ENCODE data around the gene TENM3. TPM values are rescaled to one million over a fixed set of nuclear protein-coding genes. Genes with fewer than 3 reads are reported as not detected.

Gene TENM3
- total RNA-seq, 2 experiments from 2014 or later: not detected

- Histone ChIP-seq H3K9me3 (ENCODE audit: control insufficient read depth in 1 of 2, insufficient read depth in 1 of 2, low read length in 2 of 2) (no peaks in the 10 kb centered on the region), H3K27me3 (ENCODE audit: control insufficient read depth in 1 of 2, insufficient read depth in 2 of 2, low read length in 2 of 2) (peaks cover 0 to 3% of the 10 kb centered on the region in 2 experiments), H3K4me3 (ENCODE audit: low read length) (no peak overlapping the region), H3K36me3 (ENCODE audit: insufficient read depth, low read length) (no peaks in the 10 kb centered on the region), H3K4me1 (ENCODE audit: insufficient read depth, low read length) (no peaks in the 10 kb centered on the region), H3K27ac (ENCODE audit: low read depth in 1 of 2, low read length in 2 of 2) (no peak overlapping the region)
- ATAC-seq (ENCODE audit: poor library complexity) (no peak), DNase-seq (no peak)
- H3K27me3 Mint-ChIP-seq: peaks cover 4% of the 10 kb centered on the region
- no peaks in the 10 kb centered on the region for H3K4me1 Mint-ChIP-seq (ENCODE audit: low read depth)
- ChIA-PET CTCF (no interaction called here), POLR2A (no interaction called here)
- TF ChIP-seq CTCF (IDR thresholded peaks at IDR 0.05): no peak
- H3K4me3 Mint-ChIP-seq: no peak overlapping the region
- no peaks in the 10 kb centered on the region for H3K9me3 Mint-ChIP-seq
- intact Hi-C loops (cut with DNase I, micrococcal nuclease): no loop called here
- H3K27ac Mint-ChIP-seq: no peak overlapping the region
- no peaks in the 10 kb centered on the region for H3K36me3 Mint-ChIP-seq (ENCODE audit: low read depth)
Observed at GRCh38 chr4:182715548-182715947, 472.3 kb downstream of the TENM3 start.

GRCh38 chr4:182716192-182716591 is 473.0 kb downstream of the TENM3 start:
- no peak overlapping the region for H3K27ac ChIP-seq (ENCODE audit: low read depth in 1 of 2, low read length in 2 of 2)
- no peaks in the 10 kb centered on the region for H3K9me3 Mint-ChIP-seq
- intact Hi-C loops (cut with DNase I, micrococcal nuclease): no loop called here

GRCh38 chr4:182717788-182718583 is 474.8 kb downstream of the TENM3 start:
- Mint-ChIP-seq H3K4me3 (no peak overlapping the region), H3K36me3 (ENCODE audit: low read depth) (no peaks in the 10 kb centered on the region), H3K9me3 (no peaks in the 10 kb centered on the region), H3K27me3 (peaks cover 3% of the 10 kb centered on the region), H3K4me1 (ENCODE audit: low read depth) (no peaks in the 10 kb centered on the region), H3K27ac (no peak overlapping the region)
- H3K27ac ChIP-seq (ENCODE audit: low read depth in 1 of 2, low read length in 2 of 2): no peak overlapping the region
- CTCF ChIA-PET: no interaction called here
- H3K9me3 ChIP-seq (ENCODE audit: control insufficient read depth in 1 of 2, insufficient read depth in 1 of 2, low read length in 2 of 2): no peaks in the 10 kb centered on the region
- ATAC-seq (ENCODE audit: poor library complexity): no peak
- no peak for DNase-seq
- peaks cover 0 to 3% of the 10 kb centered on the region in 2 experiments for H3K27me3 ChIP-seq (ENCODE audit: control insufficient read depth in 1 of 2, insufficient read depth in 2 of 2, low read length in 2 of 2)
- POLR2A ChIA-PET: no interaction called here
- no peak overlapping the region for H3K4me3 ChIP-seq (ENCODE audit: low read length)
- no peaks in the 10 kb centered on the region for H3K4me1 ChIP-seq (ENCODE audit: insufficient read depth, low read length)
- no peaks in the 10 kb centered on the region for H3K36me3 ChIP-seq (ENCODE audit: insufficient read depth, low read length)
- intact Hi-C loops (cut with DNase I, micrococcal nuclease): no loop called here
- no peak for TF ChIP-seq CTCF (IDR thresholded peaks at IDR 0.05)

More at GRCh38 chr4:182716192-182716591, 473.0 kb downstream of the TENM3 start:
- DNase-seq (no peak), ATAC-seq (ENCODE audit: poor library complexity) (no peak)
- no peak for TF ChIP-seq CTCF (IDR thresholded peaks at IDR 0.05)
- H3K36me3 Mint-ChIP-seq (ENCODE audit: low read depth): no peaks in the 10 kb centered on the region
- Histone ChIP-seq H3K36me3 (ENCODE audit: insufficient read depth, low read length) (no peaks in the 10 kb centered on the region), H3K27me3 (ENCODE audit: control insufficient read depth in 1 of 2, insufficient read depth in 2 of 2, low read length in 2 of 2) (peaks cover 0 to 3% of the 10 kb centered on the region in 2 experiments), H3K9me3 (ENCODE audit: control insufficient read depth in 1 of 2, insufficient read depth in 1 of 2, low read length in 2 of 2) (no peaks in the 10 kb centered on the region), H3K4me3 (ENCODE audit: low read length) (no peak overlapping the region), H3K4me1 (ENCODE audit: insufficient read depth, low read length) (no peaks in the 10 kb centered on the region)
- CTCF ChIA-PET: no interaction called here
- no peak overlapping the region for H3K4me3 Mint-ChIP-seq
- H3K27me3 Mint-ChIP-seq: peaks cover 4% of the 10 kb centered on the region
- no peak overlapping the region for H3K27ac Mint-ChIP-seq
- POLR2A ChIA-PET: no interaction called here
- no peaks in the 10 kb centered on the region for H3K4me1 Mint-ChIP-seq (ENCODE audit: low read depth)
